Effector memory CD8-positive, alpha-beta T cell (primary cell): ENCODE results near the gene TPBGL.

ENCODE experiments used
- ATAC-seq: fragments of 150-1000 bp; cut with Tn5 transposase; replicated peaks from 2 replicates; pipeline ENCODE4 v1.10.0; 2021; ENCODE audit warnings: mild to moderate bottlenecking, moderate library complexity
- DNase-seq, 3 experiments: peaks; one replicate each; pipeline ENCODE4 v3.0.0; 2021
- H3K27ac Mint-ChIP-seq, 2 donors: one replicate each; pipeline ENCODE4 v1.8.0; 2022; ENCODE audit warnings: mild to moderate bottlenecking in 2 of 2, mixed read lengths in 2 of 2, moderate library complexity in 2 of 2
- H3K27me3 Mint-ChIP-seq, 2 donors: one replicate each; pipeline ENCODE4 v1.8.0; 2022; ENCODE audit warnings: mixed read lengths in 2 of 2
- H3K36me3 Mint-ChIP-seq: one replicate; pipeline ENCODE4 v1.8.0; 2022; ENCODE audit warnings: mild to moderate bottlenecking, moderate library complexity, mixed read lengths; ENCODE audit not compliant: insufficient read depth
- H3K4me1 Mint-ChIP-seq, 2 donors: one replicate each; pipeline ENCODE4 v1.8.0; 2022; ENCODE audit warnings: low read depth in 2 of 2, mixed read lengths in 2 of 2
- H3K4me3 Mint-ChIP-seq, 2 donors: one replicate each; pipeline ENCODE4 v1.8.0; 2022; ENCODE audit warnings: mild to moderate bottlenecking in 2 of 2, mixed read lengths in 2 of 2, moderate library complexity in 2 of 2
- H3K9me3 Mint-ChIP-seq, 2 donors: one replicate each; pipeline ENCODE4 v1.8.0; 2022; ENCODE audit warnings: mixed read lengths in 2 of 2

TPBGL gene

DNA sequence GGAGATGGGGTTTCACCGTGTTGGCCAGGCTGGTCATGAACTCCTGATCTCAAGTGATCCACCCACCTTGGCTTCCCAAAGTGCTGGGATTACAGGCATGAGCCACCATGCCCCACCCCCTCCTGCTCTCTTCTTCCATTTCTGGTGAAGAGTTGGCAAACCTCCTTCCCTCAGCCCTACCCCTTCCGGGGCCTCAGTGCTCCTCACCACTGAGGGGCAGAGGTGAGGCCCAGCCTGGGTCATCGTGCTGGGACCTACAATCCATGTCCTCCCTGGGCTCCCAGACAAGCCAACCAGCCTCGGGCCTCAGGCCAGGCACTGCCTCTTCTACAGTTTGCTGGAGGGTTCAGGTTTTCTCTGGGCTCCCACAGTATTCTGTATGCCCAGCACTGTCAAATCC, 14.8 kb upstream of the TPBGL start:
- no peak for ATAC-seq
- H3K27me3 Mint-ChIP-seq, result peaks cover 9 to 36% of the 10 kb centered on the region in 2 donors
- no peaks in the 10 kb centered on the region for H3K4me1 Mint-ChIP-seq
- H3K36me3 Mint-ChIP-seq, result peaks cover 3% of the 10 kb centered on the region
- DNase-seq, result no peak
- H3K27ac Mint-ChIP-seq, result no peak overlapping the region
- H3K9me3 Mint-ChIP-seq, result no peaks in the 10 kb centered on the region
- no peak overlapping the region for H3K4me3 Mint-ChIP-seq

- Mint-ChIP-seq H3K4me1 (peaks cover 0 to 3% of the 10 kb centered on the region in 2 donors), H3K4me3 (no peak overlapping the region)
These were observed 11.1 kb upstream of the TPBGL start for GRCh38 chr11:75229466-75229865.

DNA sequence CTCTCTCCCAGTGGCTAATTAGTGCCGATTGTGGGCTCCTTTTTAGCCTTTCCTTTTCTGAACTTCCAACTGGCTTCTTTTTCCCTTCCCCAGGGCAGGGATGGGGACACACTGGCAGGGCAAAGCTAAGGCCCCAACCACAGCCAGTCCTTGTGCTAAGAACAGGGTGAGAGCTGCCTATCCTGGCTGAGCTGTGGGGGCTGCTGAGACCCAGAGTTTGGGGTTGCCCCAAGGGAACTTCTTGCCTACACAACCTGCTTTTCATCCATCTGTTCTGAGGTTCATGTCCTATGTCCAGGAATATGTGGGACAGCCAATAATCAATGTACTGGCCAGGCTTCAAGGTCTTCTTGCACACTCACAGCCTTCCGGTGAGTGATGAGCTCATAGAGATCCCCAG, 10.0 kb upstream of the TPBGL start:
- Mint-ChIP-seq H3K27me3 (peaks cover 42 to 51% of the 10 kb centered on the region in 2 donors), H3K4me3 (no peak overlapping the region), H3K36me3 (peaks cover 3% of the 10 kb centered on the region), H3K4me1 (peaks cover 0 to 3% of the 10 kb centered on the region in 2 donors), H3K9me3 (peaks cover 0 to 9% of the 10 kb centered on the region in 2 donors), H3K27ac (no peak overlapping the region)
- ATAC-seq, result no peak
- DNase-seq, result no peak

More at GRCh38 chr11:75229466-75229865, 11.1 kb upstream of the TPBGL start:
- Mint-ChIP-seq H3K27ac (no peak overlapping the region), H3K27me3 (peaks cover 40 to 56% of the 10 kb centered on the region in 2 donors), H3K9me3 (peaks cover 0 to 9% of the 10 kb centered on the region in 2 donors), H3K36me3 (peaks cover 3% of the 10 kb centered on the region)
- ATAC-seq (no peak), DNase-seq (no peak)

DNA sequence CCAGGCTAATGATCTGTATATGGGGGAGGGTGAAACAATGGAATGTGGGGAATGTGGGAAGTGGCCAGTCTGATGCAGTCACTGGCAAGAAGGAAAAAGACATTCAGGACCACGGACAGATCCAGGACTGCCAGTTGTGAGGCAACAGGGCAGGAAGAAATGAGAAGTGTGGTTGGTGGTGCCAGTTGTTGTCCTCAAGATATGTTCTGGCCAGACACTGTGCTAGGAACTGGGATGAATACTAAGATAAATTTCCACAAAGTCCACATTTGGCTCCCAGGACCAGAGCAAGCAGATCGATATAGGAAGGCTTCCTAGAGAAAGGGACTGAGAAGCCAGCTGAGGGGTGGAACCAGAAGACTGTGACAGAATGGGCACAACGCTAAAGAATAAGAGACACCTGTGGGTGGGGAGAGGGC, 6.8 kb upstream of the TPBGL start:
- DNase-seq (no peak), ATAC-seq (no peak)
- peaks cover 9% of the 10 kb centered on the region for H3K36me3 Mint-ChIP-seq
- peaks cover 0 to 3% of the 10 kb centered on the region in 2 donors for H3K4me1 Mint-ChIP-seq
- H3K9me3 Mint-ChIP-seq, result peaks cover 0 to 9% of the 10 kb centered on the region in 2 donors
- H3K27ac Mint-ChIP-seq, result no peak overlapping the region
- peaks cover 63 to 73% of the 10 kb centered on the region in 2 donors for H3K27me3 Mint-ChIP-seq
- no peak overlapping the region for H3K4me3 Mint-ChIP-seq

- DNase-seq, result no peak
- no peak for ATAC-seq
- peaks cover 0 to 9% of the 10 kb centered on the region in 2 donors for H3K9me3 Mint-ChIP-seq
- peaks cover 56 to 72% of the 10 kb centered on the region in 2 donors for H3K27me3 Mint-ChIP-seq
- H3K27ac Mint-ChIP-seq, result no peak overlapping the region
- H3K4me3 Mint-ChIP-seq, result no peak overlapping the region
- peaks cover 6% of the 10 kb centered on the region for H3K36me3 Mint-ChIP-seq
- H3K4me1 Mint-ChIP-seq, result peaks cover 0 to 3% of the 10 kb centered on the region in 2 donors
These were observed 4.5 kb upstream of the TPBGL start for GRCh38 chr11:75236062-75236461.

DNA sequence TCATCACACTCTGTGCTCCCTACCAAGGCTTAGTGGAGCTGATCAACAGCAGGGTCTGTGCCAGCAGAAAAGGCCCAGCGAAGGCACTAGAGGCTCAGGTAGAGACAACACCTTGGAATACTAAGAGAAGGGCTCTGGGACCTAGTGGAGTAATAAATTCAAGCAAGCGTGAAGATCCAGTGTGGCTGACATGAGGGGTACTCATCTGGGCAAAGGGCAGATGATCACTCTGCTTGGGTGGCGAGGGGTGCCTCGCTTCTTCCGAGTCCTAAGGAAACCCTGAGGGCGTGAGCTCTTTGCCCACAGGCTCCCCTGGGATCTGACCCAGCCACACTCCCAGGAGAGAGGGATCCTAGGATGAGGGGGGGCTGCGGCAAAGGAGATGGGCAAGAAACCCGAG, 3.5 kb upstream of the TPBGL start:
- no peak overlapping the region for H3K4me3 Mint-ChIP-seq
- no peak for ATAC-seq
- peaks cover 52 to 70% of the 10 kb centered on the region in 2 donors for H3K27me3 Mint-ChIP-seq
- DNase-seq, result no peak
- H3K36me3 Mint-ChIP-seq, result peaks cover 9% of the 10 kb centered on the region
- peaks cover 0 to 3% of the 10 kb centered on the region in 2 donors for H3K4me1 Mint-ChIP-seq
- no peak overlapping the region for H3K27ac Mint-ChIP-seq
- H3K9me3 Mint-ChIP-seq, result peaks cover 0 to 9% of the 10 kb centered on the region in 2 donors

- Mint-ChIP-seq H3K4me1 (peaks cover 5 to 6% of the 10 kb centered on the region in 2 donors), H3K36me3 (peaks cover 13% of the 10 kb centered on the region), H3K27ac (no peak overlapping the region), H3K9me3 (peaks cover 0 to 3% of the 10 kb centered on the region in 2 donors), H3K27me3 (peaks cover 51 to 79% of the 10 kb centered on the region in 2 donors), H3K4me3 (peak overlapping the region; percentile 78 to 85)
- DNase-seq (no peak), ATAC-seq (no peak)
These were observed 1.8 kb upstream of the TPBGL start for GRCh38 chr11:75238595-75239440.

GRCh38 chr11:75239531-75240290, 863 bp upstream of the TPBGL start:
- no peak for DNase-seq
- no peak for ATAC-seq
- Mint-ChIP-seq H3K27me3 (peaks cover 43 to 72% of the 10 kb centered on the region in 2 donors), H3K4me3 (peak overlapping the region; percentile 78 to 85), H3K4me1 (peaks cover 5 to 6% of the 10 kb centered on the region in 2 donors), H3K36me3 (peaks cover 13% of the 10 kb centered on the region), H3K27ac (no peak overlapping the region), H3K9me3 (no peaks in the 10 kb centered on the region)

- Mint-ChIP-seq H3K27me3 (peaks cover 36 to 59% of the 10 kb centered on the region in 2 donors), H3K27ac (no peak overlapping the region), H3K4me3 (peak overlapping the region; percentile 77 to 84), H3K4me1 (peaks cover 5 to 6% of the 10 kb centered on the region in 2 donors), H3K36me3 (peaks cover 10% of the 10 kb centered on the region), H3K9me3 (no peaks in the 10 kb centered on the region)
- DNase-seq, result peak; percentile 74 to 92 (median 84)
- peak; percentile 88 for ATAC-seq
These were observed 697 bp downstream of the TPBGL start for GRCh38 chr11:75241036-75241905.

GRCh38 chr11:75241906-75242644, 1.5 kb downstream of the TPBGL start:
- H3K27ac Mint-ChIP-seq, result peak overlapping the region in 1 of 2 donors; percentile 84
- peaks cover 10% of the 10 kb centered on the region for H3K36me3 Mint-ChIP-seq
- no peaks in the 10 kb centered on the region for H3K9me3 Mint-ChIP-seq
- H3K27me3 Mint-ChIP-seq, result peaks cover 32 to 51% of the 10 kb centered on the region in 2 donors
- ATAC-seq (peak; percentile 40), DNase-seq (no peak)
- peak overlapping the region; percentile 77 to 84 for H3K4me3 Mint-ChIP-seq
- H3K4me1 Mint-ChIP-seq, result peaks cover 5 to 6% of the 10 kb centered on the region in 2 donors

GRCh38 chr11:75242722-75243600, 2.4 kb downstream of the TPBGL start:
- DNase-seq (no peak), ATAC-seq (no peak)
- Mint-ChIP-seq H3K27me3 (peaks cover 24 to 43% of the 10 kb centered on the region in 2 donors), H3K9me3 (no peaks in the 10 kb centered on the region), H3K36me3 (peaks cover 8% of the 10 kb centered on the region), H3K4me3 (peak overlapping the region; percentile 77 to 84), H3K4me1 (peaks cover 5 to 6% of the 10 kb centered on the region in 2 donors), H3K27ac (peak overlapping the region in 1 of 2 donors; percentile 84)
